ENCODE results near the gene SLC39A7.

DNA sequence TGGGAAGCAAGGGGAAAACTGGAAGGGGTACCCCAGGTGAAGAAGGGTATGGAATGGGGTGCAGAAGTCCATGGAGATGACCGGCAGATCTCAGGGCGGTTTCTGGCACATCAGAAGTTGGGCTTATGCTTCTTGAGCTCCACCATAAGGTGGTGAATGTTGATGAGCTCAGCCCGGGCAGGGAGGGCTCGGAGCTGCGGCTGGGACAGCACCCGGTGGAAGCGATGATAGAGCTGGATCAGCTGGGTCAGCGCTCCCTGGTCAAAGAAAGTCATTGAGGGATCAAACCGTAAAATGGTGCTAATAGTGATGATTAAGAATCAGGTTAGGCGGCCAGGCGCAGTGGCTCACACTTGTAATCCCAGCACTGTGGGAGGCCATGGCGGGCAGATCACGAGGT lies 50.1 kb downstream of the SLC39A7 start:
- no peak for TF ChIP-seq POLR2AphosphoS5 (IDR thresholded peaks at IDR 0.05; ENCODE audit: low read depth)
- TF ChIP-seq, protein P1, sequence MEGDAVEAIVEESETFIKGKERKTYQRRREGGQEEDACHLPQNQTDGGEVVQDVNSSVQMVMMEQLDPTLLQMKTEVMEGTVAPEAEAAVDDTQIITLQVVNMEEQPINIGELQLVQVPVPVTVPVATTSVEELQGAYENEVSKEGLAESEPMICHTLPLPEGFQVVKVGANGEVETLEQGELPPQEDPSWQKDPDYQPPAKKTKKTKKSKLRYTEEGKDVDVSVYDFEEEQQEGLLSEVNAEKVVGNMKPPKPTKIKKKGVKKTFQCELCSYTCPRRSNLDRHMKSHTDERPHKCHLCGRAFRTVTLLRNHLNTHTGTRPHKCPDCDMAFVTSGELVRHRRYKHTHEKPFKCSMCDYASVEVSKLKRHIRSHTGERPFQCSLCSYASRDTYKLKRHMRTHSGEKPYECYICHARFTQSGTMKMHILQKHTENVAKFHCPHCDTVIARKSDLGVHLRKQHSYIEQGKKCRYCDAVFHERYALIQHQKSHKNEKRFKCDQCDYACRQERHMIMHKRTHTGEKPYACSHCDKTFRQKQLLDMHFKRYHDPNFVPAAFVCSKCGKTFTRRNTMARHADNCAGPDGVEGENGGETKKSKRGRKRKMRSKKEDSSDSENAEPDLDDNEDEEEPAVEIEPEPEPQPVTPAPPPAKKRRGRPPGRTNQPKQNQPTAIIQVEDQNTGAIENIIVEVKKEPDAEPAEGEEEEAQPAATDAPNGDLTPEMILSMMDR (IDR thresholded peaks at IDR 0.05; ENCODE audit: insufficient read depth, low read length) = no peak

Measured in HL-60 (cell line).